Measurements from ENCODE around the gene ZFP1. TPM values are rescaled to one million over a fixed set of nuclear protein-coding genes. Genes with fewer than 3 reads are reported as not detected.
A peak's percentile ranks its signal among the peaks of the same experiment; 100 is the strongest.

The ZFP1 gene
- total RNA-seq, 1 experiment from 2014 or later = 15.3 TPM

- H2BK5ac ChIP-seq (ENCODE audit: insufficient read length, low read length) = no peak overlapping the region
- peak overlapping the region; percentile 34 for H3K27ac ChIP-seq (ENCODE audit: insufficient read length, low read depth, low read length)
- H3K27me3 Mint-ChIP-seq (ENCODE audit: low read depth) = peaks cover 2% of the 10 kb centered on the region; the same call in 1 of the 2 replicates
- peaks cover 2% of the 10 kb centered on the region; the same call in 1 of the 2 replicates for H3K4me1 ChIP-seq (ENCODE audit: insufficient read depth, low read length)
- H4K8ac ChIP-seq (replicated peaks; ENCODE audit: insufficient read length, low read depth, low read length) = no peak overlapping the region
- peaks cover 18 to 22% of the 10 kb centered on the region in 2 experiments for H3K9me3 Mint-ChIP-seq
- H2AFZ ChIP-seq (ENCODE audit: low read length) = no peak overlapping the region
- H3K27ac Mint-ChIP-seq = peak overlapping the region; percentile 34 to 95 (median 93); a peak in 6 of 7 replicates
- H2BK15ac ChIP-seq (ENCODE audit: low read depth, low read length) = no peak overlapping the region
- H3K4me3 Mint-ChIP-seq = 0 out of 5 replicates have a peak overlapping the region, but pooled peaks of 1 of the 2 experiments have one; percentile 2
- H3K4me2 ChIP-seq (ENCODE audit: insufficient read depth, insufficient read length, low read length) = no peak overlapping the region
- H3K56ac ChIP-seq (ENCODE audit: insufficient read length, low read depth, low read length) = no peak overlapping the region
- H3K23ac ChIP-seq (ENCODE audit: insufficient read length, low read depth, low read length) = no peak overlapping the region
- no peak overlapping the region for H2AK5ac ChIP-seq (ENCODE audit: insufficient read length, low read length)
- peaks cover 9 to 16% (median 12%) of the 10 kb centered on the region in 3 experiments for H3K36me3 Mint-ChIP-seq (ENCODE audit: insufficient read depth in 1 of 3, low read depth in 3 of 3)
- H3K79me2 ChIP-seq (ENCODE audit: insufficient read depth, low read length) = no peaks in the 10 kb centered on the region
- H2BK20ac ChIP-seq (ENCODE audit: low read depth, low read length, poor library complexity, severe bottlenecking) = no peak overlapping the region
- H4K5ac ChIP-seq (ENCODE audit: insufficient read length, low read depth, low read length) = no peak overlapping the region
- H4K20me1 ChIP-seq (ENCODE audit: control insufficient read depth, insufficient read depth, insufficient read length) = no peaks in the 10 kb centered on the region
- peaks cover 33 to 52% of the 10 kb centered on the region in 2 experiments for H3K4me1 Mint-ChIP-seq
- H3K79me1 ChIP-seq (ENCODE audit: insufficient read depth, low read depth, low read length, poor library complexity, severe bottlenecking) = no peaks in the 10 kb centered on the region
- no peak overlapping the region for H3T11ph ChIP-seq (ENCODE audit: low read length)
- no peak overlapping the region for H3K9ac ChIP-seq (ENCODE audit: extremely low read depth, insufficient read length, low read length)
- no peak overlapping the region for H2BK120ac ChIP-seq (ENCODE audit: low read depth, low read length, poor library complexity, severe bottlenecking)
- no peak overlapping the region for H2BK12ac ChIP-seq (ENCODE audit: insufficient read length, low read depth, low read length)
- H3K18ac ChIP-seq (ENCODE audit: insufficient read length, low read depth, low read length) = no peak overlapping the region
- no peaks in the 10 kb centered on the region for H3K23me2 ChIP-seq (ENCODE audit: insufficient read length, low read depth, low read length, poor library complexity, severe bottlenecking)
- H3K4ac ChIP-seq (ENCODE audit: low read depth, low read length) = no peak overlapping the region
- no peak overlapping the region for H3K14ac ChIP-seq (ENCODE audit: insufficient read depth, low read length)
- no peak for DNase-seq
- no peaks in the 10 kb centered on the region for H3K27me3 ChIP-seq (ENCODE audit: insufficient read depth, low read length)
- no CpG with 5 or more reads among the region's 6 CpGs for WGBS (ENCODE audit: extremely low coverage, insufficient read length, low lambda C conversion rate)
- H3K9me3 ChIP-seq (ENCODE audit: control insufficient read depth, low read depth, low read length) = peaks cover 5% of the 10 kb centered on the region
- TF ChIP-seq CTCF (conservative IDR thresholded peaks at IDR 0.05) = no peak
- H4K91ac ChIP-seq (ENCODE audit: insufficient read length, low read depth, low read length) = no peak overlapping the region
Observed at GRCh38 chr16:75118943-75119539, 29.3 kb upstream of the ZFP1 start.
